ENCODE data around the gene SRSF10. TPM values are rescaled to one million over a fixed set of nuclear protein-coding genes. Genes with fewer than 3 reads are reported as not detected.

SRSF10 gene
- total RNA-seq, 4 donors from 2014 or later: 75.1 to 97.5 (median 77.3) TPM

DNA sequence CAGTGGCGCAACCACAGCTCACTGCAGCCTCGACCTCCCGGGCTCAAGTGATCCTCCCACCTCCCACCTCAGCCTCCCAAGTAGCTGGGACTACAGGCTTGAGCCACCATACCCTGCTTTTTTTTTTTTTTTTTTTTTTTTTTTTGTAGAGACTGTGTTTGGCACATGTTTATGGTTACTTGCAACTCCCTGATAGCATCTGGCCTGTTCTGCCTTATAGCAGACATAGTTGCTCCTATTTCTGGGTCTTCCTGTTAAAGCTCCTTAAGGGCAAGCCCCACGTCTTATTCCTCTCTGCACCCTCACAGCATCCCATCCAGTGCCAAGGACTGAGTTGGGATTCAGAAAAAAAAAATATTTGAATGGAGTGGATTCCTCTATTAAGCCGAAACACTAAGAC, 49.9 kb downstream of the SRSF10 start:
- TF ChIP-seq, protein P1, sequence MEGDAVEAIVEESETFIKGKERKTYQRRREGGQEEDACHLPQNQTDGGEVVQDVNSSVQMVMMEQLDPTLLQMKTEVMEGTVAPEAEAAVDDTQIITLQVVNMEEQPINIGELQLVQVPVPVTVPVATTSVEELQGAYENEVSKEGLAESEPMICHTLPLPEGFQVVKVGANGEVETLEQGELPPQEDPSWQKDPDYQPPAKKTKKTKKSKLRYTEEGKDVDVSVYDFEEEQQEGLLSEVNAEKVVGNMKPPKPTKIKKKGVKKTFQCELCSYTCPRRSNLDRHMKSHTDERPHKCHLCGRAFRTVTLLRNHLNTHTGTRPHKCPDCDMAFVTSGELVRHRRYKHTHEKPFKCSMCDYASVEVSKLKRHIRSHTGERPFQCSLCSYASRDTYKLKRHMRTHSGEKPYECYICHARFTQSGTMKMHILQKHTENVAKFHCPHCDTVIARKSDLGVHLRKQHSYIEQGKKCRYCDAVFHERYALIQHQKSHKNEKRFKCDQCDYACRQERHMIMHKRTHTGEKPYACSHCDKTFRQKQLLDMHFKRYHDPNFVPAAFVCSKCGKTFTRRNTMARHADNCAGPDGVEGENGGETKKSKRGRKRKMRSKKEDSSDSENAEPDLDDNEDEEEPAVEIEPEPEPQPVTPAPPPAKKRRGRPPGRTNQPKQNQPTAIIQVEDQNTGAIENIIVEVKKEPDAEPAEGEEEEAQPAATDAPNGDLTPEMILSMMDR (IDR thresholded peaks at IDR 0.05; ENCODE audit: low read depth): no peak

DNA sequence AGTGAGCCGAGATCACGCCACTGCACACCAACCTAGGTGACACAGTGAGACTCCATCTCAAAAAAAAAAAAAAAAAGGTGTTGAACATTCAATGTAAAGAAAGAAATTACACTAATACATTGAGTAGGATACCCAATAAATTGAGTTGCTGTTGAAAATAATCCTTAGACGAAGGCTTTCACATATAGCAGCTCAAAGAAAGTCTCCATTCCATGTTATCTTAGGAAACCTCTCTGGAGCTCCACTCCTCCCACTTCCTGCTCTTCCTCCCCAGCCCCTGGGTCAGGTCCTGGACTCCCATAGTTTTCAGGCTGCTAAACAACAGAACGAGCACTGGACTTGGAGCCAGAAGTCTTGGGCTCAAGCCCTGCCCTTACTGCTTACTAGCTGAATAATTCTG, 51.3 kb downstream of the SRSF10 start:
- TF ChIP-seq, protein P1 (IDR thresholded peaks at IDR 0.05; ENCODE audit: low read depth): no peak

DNA sequence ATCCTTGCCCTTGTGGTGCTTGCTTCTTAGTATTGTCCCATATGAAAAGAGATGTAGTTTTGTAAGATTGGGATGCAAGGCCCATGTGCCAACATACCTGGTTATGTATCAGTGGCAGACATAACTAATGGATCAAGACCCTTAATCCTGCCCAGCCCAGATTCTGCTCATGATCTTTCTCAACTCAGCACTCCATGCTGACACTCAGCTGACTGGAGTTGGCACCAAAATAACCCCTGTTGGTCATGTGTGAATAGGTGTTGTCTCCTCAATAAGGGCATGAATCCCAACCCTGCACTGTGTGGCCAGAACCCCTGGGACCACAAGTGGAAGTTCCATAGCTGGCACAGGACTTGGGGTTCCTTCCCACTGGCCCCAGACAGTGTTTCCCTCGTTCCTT, 53.0 kb downstream of the SRSF10 start:
- TF ChIP-seq, protein P1 (IDR thresholded peaks at IDR 0.05; ENCODE audit: low read depth): no peak

DNA sequence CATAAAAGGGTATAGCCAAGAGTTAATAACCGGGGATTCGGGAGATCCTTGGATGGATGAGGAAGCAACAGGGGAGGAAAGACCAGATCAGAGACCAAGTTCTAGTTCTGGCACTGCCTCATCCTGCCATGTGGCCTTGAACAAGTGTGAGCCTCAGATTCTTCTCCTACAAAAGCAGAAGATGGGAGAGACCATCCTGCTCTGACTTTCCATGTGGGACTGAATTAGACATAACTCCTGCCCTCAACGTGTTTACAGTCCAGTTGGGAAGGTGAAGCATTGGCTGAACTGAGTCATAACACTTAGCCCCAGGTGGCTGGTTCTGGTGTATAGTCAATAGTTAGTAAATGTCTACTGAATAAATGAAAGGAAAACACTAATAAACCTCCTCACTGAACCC, 54.8 kb downstream of the SRSF10 start:
- TF ChIP-seq, protein P1 (IDR thresholded peaks at IDR 0.05; ENCODE audit: low read depth): no peak

DNA sequence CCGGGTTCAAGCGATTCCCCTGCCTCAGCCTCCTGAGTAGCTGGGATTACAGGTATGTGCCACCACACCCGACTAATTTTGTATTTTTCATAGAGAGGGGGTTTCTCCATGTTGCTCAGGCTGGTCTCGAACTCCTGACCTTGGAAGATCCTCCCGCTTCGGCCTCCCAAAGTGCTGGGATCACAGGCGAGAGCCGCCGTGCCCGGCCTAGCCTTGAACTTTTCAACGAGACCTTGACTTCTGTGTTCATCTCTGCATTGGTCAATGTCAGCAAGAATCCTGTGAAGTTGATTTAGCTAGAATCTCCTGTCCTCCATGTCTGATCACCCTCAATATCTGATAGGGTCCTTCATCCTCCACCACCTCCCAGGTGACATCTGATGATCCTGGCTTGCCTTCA, 55.5 kb downstream of the SRSF10 start:
- TF ChIP-seq, protein P1 (IDR thresholded peaks at IDR 0.05; ENCODE audit: low read depth): no peak

DNA sequence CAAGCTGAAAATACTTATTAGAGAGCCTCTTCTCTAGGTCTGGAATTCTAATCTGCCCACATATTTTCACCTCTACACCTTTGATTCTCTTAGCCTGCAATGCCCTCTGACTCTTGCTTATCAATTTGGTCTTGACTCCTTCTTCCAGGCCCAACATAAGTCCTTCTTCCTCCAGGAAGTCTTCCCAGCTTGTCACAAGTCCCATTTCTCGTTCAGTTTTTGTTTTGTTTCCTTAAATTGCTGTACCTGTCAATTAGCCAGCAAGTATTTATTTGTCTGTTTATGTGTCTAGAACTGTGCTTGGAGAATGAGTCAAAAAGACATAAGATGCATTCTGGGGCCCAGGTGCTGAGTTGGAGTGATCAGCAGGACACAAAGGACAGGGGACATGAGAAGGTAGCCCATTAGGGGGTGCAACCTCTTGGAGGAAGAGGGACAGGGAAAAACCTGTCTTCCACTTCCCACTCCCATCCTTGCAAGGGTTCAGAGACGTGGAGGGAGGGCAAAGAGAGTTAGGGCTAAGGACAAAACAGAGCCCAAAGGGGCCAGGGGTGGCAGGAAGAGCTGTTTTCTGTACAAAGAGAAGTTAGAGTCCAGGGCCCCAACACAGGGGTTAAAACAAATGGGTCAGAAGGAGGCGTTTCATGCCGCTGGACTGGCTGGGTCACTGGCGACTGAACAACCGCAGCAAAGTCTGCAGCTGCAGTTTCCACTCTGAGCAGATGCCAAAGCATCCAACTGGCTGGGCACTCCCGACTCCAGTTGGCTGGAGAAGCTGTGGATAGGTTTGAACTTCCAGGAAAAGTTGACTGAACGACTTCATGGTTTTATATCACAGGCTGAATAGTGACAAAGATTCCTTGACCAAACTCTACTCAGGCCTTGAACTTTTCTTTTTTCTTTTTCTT, 56.3 kb downstream of the SRSF10 start:
- TF ChIP-seq, protein P1 (IDR thresholded peaks at IDR 0.05; ENCODE audit: low read depth): no peak

DNA sequence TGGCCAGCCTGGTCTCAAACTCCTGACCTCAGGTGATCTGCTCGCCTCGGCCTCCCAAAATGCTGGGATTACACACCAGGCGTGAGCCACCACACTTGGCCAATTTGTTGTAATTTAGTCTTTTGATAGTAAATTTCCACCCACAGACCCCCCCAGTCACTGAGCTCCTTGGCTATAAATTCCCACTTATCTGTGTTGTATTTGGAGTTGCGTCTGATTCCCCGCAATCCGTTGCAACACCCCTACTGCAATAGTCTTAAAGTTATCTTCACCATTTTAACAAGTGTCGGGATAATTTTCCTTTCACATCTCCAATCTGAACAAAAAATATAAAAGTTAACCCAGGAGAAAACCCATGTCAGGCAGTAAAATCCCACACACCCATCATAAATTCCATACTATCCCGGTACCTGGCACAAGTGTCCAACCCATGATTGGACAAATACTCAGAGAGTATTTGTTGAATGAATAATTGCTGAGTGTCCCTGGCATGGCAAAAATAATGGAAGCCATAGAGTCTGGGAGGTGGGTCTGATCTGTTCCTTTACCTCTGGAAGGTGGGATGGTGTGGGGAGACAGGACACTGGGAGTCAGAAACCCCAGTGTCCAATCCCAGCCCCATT, 57.7 kb downstream of the SRSF10 start:
- TF ChIP-seq, protein P1 (IDR thresholded peaks at IDR 0.05; ENCODE audit: low read depth): no peak
